SW480 (cell line): ENCODE measurements around the gene TASP1.
"Not testable (repeated sequence)": the region's sequence is repeated elsewhere in the genome, so short reads cannot be mapped to it uniquely, and the experiment has no call there.

Experiments used
- DNase-seq: peaks from one replicate; pipeline ENCODE4 v3.0.0-alpha.2; 2016; ENCODE audit warnings: low spot score

Gene TASP1

DNA sequence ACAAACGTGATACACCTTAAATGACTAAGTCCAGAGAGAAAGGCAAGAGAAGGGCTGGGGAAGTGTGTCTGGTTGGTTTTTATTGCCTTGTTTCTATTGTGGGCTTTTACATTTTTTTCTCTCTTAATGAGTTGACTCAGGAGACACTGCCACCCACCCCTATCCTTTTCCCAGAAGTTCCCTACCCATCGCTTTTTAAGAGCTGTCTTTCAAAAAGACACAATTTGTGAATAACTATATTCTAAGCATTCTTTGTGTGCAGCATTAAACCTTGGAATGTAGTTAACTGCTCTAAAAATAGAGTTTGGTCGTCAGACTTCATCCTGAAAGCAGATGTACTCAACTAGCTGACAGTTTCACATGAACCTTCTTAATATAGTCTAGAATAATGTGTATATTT, 242.7 kb downstream of the TASP1 start:
- no peak for DNase-seq

DNA sequence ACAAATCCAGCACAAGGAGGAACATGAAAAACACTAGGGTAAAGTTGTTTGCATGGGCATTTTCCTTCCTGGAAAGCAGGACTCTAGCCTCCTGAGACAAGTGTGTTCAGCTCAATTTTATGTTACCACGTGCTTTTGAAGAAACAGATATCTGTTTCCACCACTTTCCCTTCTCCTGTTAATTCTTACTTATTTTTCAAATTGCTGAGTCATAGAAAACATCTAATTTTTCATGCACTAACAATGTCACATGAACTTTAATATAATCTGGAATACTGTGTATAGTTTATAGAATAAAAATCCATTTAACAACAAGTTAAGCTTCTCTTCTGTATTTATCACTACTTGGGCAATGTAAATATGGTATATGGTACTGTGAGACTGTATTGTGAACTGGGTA, 243.5 kb downstream of the TASP1 start:
- no peak for DNase-seq

- DNase-seq: no peak
These were observed 246.3 kb downstream of the TASP1 start for GRCh38 chr20:13392391-13392790.

DNA sequence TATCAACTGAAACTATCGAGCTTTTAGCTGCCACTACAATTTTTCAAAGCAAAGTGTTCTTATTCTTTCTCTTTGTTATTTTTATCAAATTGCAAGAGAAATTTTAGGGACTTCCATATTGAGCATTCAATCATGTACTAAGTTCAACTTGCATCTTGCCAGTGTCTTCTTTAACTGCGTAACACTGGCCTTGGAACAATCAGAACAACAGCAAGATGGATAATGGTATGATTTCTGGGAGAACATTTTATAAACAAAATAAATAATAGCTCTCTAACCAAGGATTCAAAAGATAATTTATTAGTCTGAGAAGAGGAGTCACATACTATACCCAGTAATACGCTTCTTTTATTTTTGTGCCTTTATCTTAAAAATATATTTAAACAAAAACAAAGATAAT, 249.6 kb downstream of the TASP1 start:
- no peak for DNase-seq

GRCh38 chr20:13384132-13384531, 254.6 kb downstream of the TASP1 start:
- DNase-seq: no peak

DNA sequence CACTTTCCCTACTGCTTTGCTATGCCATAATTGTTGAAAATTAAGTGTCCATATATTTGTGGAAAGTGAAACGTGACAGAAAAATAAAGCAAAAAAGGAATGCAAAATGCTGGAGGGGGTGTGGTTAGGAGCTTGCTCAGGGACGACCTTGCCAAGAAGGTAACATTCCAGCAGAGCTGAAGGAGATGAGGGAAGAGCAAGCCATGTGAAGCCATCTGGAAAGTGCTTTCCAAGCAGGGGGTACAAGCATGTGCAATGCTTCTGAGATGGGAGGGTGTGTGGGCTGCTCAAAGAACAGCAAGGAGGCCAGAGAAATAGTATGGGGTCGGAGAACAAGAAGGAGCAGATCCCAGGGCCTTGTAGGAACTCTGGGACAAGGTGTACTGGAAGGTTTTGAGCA, 255.9 kb downstream of the TASP1 start:
- DNase-seq: no peak

DNA sequence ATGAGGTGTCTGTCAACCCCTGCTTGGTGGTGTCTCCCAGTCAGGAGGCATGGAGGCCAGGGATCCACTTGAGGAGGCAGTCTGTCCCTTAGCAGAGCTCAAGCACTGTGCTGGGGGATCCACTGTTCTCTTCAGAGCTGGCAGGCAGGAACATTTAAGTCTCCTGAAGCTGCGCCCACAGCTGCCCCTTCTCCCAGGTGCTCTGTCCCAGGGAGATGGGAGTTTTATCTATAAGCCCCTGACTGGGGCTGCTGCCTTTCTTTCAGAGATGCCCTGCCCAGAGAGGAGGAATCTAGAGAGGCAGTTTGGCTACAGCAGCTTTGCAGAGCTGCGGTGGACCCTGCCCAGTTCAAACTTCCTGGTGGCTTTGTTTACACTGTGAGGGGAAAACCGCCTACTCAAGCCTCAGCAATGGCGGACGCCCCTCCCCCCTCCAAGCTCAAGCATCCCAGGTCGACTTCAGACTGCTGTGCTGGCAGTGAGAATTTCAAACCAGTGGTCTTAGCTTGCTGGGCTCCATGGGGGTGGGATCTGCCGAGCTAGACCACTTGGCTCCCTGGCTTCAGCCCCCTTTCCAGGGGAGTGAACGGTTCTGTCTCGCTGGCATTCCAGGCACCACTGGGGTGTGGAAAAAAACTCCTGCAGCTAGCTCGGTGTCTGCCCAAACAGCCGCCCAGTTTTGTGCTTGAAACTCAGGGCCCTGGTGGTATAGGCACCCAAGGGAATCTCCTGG, 258.1 kb downstream of the TASP1 start:
- DNase-seq: not testable (repeated sequence)

DNA sequence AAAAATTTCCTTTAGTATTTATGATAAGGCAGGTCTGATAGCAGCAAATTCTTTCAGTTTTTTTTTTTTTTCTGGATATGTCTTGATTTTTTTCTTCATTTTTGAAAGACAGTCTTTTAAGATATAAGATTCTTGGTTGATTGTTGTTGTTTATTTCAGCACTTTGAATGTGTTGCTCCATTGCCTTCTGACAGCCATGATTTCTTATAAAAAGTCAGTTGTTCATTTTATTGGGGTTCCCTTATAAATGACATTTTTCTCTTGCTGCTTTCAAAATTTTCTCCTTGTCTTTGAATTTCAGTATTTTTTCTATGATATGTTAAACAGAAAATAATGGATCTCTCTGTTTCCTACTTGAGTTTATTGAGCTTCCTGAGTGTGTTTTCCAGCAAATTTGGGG, 265.3 kb downstream of the TASP1 start:
- DNase-seq: no peak

DNA sequence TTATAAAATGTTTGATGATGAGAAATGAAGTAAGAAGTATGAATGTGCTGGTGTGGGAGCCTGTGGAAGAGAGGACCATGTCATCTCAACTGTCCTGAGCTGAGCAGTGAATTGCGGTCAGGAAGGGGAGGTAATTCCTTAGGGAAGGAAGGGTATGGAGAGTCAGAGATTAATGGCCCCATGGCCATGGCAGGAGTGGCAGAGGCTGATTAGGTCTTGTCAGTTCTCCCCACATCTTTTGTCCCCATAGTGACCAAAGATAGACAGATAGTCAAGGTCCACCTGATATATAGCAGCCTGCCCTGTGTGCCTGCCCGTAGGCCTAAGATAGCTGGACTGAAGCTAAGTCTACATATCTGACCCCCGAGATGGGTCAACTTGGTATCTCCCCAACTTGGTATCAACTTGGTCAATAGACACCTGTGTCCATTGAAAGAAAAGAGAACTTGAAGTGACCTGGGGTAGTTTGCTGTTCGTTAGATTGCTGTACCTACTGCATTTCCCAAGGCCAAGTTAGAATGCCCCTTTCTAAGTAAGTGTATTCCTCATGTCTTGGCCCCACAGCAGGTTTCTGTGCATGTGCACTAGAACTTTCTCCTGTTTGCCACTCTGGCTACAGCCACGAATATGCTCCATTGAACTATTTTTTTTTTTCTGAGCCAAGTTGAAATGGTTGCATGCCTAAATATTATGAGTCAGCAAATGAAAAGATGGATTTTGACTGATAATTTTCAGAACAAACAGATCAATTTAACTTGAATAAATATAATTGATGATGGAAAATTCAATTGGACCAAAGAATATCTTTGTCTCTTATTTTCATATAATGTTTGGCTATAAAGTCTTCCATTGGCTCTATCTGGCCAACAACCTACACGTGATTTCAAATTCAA, 274.2 kb downstream of the TASP1 start:
- no peak for DNase-seq

- DNase-seq: no peak
These were observed 275.3 kb downstream of the TASP1 start for GRCh38 chr20:13363473-13363872.

DNA sequence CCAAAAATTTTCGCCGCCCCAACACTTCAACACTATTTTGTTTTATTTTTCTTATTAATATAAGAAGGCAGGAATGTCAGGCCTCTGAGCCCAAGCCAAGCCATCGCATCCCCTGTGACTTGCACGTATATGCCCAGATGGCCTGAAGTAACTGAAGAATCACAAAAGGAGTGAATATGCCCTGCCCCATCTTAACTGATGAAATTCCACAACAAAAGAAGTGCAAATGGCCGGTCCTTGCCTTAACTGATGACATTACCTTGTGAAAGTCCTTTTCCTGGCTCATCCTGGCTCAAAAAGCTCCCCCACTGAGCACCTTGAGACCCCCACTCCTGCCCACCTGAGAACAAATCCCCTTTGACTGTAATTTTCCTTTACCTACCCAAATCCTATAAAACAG, 276.6 kb downstream of the TASP1 start:
- not testable (repeated sequence) for DNase-seq

DNA sequence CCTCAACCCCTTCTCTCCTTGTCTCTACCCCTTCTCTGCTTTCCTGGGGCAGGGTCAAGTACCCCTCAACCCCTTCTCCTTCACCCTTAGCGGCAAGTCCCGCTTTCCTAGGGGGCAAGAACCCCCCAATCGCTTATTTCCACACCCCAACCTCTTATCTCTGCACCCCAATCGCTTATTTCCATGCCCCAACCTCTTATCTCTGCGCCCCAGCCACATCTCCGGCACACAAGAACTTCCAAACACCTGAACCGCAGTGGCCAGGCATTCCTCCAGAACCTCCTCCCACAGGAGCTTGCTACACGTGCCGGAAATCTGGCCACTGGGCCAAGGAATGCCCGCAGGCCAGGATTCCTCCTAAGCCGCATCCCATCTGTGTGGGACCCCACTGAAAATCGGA, 279.8 kb downstream of the TASP1 start:
- not testable (repeated sequence) for DNase-seq

- not testable (repeated sequence) for DNase-seq
These were observed 280.9 kb downstream of the TASP1 start for GRCh38 chr20:13357782-13358181.

- DNase-seq: no peak
These were observed 282.1 kb downstream of the TASP1 start for GRCh38 chr20:13356591-13356990.

DNA sequence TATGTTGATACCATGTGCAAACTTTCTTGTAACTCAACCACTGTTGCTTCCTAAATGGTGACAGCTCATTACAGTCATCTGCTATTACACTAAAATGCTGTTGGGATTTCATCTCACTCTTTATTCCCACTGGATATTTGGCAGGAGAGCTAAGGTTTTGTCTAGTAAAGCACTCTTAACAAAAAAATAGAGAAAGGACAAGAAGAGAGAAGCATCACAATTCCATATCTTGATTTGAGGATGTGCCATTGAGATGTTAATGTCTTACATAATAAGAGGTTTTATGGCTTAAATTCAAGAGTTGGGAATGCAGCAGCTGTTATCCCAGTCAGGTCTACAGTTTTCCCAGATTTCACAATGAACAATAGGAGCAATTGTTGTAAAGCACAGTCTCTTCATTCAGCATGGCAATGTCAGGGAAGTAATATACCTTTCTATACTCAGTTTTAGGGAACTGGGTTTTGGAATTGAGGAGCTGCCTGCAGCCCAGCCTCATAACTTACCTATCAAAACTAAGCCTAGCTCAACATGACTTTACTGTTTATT, 282.7 kb downstream of the TASP1 start:
- DNase-seq: peak; percentile 45

DNA sequence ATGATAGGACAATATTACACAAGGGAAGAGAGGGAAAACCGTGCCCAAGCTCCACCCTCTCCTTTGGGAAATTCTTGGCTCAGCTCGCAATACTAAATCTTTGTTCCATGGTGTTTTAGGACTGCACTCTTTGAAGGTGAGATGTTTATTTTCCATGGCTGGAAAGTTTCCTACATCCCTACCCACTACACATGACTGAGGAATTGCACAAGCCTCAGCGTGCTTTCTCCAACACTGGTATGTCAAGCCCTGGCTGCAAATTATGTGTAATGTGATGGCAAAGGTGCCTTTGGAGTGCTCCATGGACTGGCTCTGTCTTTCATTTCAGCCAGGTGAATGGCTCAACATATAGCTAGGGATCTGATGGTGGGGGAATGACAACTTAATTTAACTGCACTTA, 283.3 kb downstream of the TASP1 start:
- DNase-seq: no peak

- DNase-seq: no peak
These were observed 285.3 kb downstream of the TASP1 start for GRCh38 chr20:13353261-13353945.

DNA sequence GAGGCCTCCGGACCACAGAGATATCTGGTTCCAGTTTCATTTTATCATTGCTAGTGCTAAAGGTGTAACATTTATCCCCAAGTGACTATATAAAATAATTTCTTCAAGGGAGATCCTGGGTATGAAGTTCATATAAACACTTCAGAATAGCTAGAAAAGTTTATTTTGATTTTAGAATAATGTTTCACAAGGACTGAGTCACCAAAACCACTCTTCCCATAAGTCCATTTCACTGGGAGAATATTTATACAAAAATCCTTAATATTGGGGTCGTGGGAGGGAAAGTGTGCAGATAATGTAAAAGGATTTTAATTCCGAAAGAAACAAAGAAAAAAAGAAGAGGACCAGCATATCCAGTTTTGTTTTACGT, 289.5 kb downstream of the TASP1 start:
- no peak for DNase-seq

- DNase-seq: no peak
These were observed 290.2 kb downstream of the TASP1 start for GRCh38 chr20:13348311-13349234.

DNA sequence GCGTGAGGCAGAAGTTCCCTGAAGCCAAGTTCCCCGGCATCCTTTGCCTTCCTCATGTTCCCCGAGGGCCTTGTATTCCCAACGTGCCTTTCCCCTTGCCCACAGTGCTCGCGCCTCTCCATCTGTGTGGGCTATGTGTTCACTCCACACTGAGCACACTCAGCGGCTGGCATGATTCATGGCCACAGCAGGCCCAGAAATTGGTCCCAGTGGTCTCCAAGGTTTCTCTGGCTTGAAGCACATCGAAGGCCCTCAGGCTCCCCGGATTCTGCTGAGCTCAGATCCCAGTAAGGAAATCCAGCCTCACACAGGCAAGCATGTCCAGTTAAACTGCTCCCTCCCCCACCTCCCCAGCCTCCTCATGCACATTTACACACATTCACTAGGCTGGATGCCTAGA, 294.1 kb downstream of the TASP1 start:
- no peak for DNase-seq

- DNase-seq: no peak
These were observed 296.1 kb downstream of the TASP1 start for GRCh38 chr20:13342469-13343242.
